AG04449 (cell line): Measurements from ENCODE around the gene IGSF21.

Source experiments
- CTCF ChIA-PET: fragments of 350-600 bp; formaldehyde crosslinking; extraction: SDS; loops from one replicate; lab custom pipeline; 2021; ENCODE audit warnings: antibody characterized with exemption; lab: Yijun Ruan, JAX
- POLR2A ChIA-PET: fragments of 400-600, 350-600 bp; formaldehyde crosslinking; extraction: SDS; loops from one replicate; lab custom pipeline; 2020; ENCODE audit warnings: antibody characterized with exemption, inconsistent platforms; lab: Yijun Ruan, JAX
- DNase-seq: peaks from one replicate; pipeline ENCODE4 v3.0.0-alpha.2; 2010; ENCODE audit warnings: low read depth, low spot score
- H3K4me3 ChIP-seq: 2 replicates; pipeline ENCODE4 v1.5.1; 2011; ENCODE audit warnings: low read depth, mild to moderate bottlenecking, control low read depth, low read length
- TF ChIP-seq, protein P1 (sequence below): IDR thresholded peaks from one replicate; pipeline ENCODE4 v1.5.1; 2011; ENCODE audit warnings: mild to moderate bottlenecking, moderate library complexity, low read length, control low read depth, inconsistent platforms; ENCODE audit not compliant: insufficient read depth; ENCODE audit errors: missing control alignments

IGSF21 gene

DNA sequence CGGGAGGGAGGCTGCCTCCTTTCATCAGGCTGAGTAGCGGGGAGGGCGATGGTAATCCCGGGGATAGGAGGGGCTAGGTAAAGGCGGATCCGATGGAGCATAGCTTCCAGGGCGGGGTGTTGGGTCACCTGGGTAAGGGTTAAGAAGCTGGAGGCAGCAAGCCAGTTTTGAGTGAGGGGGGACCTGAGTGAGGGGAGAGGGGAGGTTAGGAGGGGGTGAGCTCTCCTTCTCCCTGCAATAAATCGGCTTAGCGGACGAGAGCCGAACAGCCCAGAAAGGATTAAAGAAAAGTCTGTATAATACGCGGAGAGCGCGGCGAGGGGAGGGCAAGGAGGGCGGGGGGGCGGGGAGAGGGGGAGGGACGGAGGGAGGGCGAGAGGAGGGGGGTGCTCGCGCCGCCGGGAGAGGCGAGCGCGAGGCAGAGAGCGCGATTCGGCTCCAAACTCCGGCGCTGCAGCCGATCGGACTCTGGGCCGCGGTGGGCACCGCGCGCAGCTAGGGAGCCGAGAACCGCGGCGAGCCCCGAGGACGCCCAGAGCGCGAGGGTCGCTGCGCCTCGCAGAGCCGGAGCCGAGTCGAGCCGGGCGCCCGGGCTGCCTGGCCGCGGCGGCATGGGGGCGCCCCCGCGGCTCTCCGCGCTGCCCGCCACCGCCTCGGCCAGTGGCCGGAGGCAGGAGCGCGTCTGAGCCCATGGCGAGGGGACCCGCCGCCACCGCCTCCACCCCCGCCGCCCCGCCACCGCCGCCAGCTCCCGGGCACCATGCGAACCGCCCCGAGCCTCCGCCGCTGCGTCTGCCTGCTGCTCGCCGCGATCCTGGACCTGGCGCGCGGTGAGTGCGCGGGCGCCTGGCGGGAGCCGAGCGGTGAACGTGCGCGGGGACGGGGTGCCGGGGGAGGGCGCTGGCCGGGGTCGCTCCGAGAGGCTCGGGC, at the start of gene IGSF21:
TSS of gene IGSF21 (plus strand) at position 430 of the 930 bp plus-strand sequence. CDS start at position 761, 331 bp downstream.
- ChIA-PET POLR2A (no interaction called here), CTCF (interaction anchor here (1.3 kb wide), 1 partner anchor 11 kb away, joined by 4 read pairs; no protein-coding TSS in a partner anchor)
- H3K4me3 ChIP-seq: no peak within 1 kb of the TSS
- no peak for DNase-seq
- TF ChIP-seq, protein P1, sequence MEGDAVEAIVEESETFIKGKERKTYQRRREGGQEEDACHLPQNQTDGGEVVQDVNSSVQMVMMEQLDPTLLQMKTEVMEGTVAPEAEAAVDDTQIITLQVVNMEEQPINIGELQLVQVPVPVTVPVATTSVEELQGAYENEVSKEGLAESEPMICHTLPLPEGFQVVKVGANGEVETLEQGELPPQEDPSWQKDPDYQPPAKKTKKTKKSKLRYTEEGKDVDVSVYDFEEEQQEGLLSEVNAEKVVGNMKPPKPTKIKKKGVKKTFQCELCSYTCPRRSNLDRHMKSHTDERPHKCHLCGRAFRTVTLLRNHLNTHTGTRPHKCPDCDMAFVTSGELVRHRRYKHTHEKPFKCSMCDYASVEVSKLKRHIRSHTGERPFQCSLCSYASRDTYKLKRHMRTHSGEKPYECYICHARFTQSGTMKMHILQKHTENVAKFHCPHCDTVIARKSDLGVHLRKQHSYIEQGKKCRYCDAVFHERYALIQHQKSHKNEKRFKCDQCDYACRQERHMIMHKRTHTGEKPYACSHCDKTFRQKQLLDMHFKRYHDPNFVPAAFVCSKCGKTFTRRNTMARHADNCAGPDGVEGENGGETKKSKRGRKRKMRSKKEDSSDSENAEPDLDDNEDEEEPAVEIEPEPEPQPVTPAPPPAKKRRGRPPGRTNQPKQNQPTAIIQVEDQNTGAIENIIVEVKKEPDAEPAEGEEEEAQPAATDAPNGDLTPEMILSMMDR: no peak

DNA sequence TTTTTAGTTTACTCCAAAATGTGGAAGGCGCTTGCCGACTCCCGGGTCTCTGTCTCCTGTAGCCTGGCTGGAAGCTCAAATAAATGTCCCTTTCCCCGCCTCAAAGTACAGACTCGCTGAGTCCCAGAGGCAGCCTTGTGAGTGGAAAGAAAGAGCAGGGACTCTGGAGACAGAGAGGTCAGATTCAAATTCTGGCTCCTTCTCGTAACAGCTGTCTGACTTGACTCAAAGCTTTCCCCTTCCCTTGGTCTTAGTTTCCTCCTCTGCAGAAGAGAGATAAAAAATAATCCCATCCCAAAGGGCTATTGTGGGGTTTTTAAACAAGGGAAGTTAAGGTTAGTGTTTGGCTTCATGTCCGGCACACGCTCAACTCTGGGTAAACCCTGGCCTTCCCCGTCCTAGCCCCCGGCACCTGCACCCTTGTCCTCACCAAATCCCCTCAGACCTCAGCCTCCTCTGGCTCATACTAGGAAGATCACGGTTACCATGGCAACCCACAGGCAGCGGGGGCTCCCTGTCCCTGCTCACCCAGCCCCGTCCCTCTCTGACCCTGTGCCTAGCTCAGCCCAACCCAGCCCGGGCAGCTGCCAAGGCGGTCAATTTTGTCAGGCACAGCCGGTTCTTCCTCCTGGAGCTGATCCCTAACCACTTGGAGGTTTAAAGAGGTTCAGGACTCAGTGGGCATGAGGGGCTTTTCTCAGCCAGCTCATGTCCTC, 49.2 kb upstream of the IGSF21 start:
- DNase-seq: no peak
- CTCF ChIA-PET: no interaction called here
- POLR2A ChIA-PET: no interaction called here

DNA sequence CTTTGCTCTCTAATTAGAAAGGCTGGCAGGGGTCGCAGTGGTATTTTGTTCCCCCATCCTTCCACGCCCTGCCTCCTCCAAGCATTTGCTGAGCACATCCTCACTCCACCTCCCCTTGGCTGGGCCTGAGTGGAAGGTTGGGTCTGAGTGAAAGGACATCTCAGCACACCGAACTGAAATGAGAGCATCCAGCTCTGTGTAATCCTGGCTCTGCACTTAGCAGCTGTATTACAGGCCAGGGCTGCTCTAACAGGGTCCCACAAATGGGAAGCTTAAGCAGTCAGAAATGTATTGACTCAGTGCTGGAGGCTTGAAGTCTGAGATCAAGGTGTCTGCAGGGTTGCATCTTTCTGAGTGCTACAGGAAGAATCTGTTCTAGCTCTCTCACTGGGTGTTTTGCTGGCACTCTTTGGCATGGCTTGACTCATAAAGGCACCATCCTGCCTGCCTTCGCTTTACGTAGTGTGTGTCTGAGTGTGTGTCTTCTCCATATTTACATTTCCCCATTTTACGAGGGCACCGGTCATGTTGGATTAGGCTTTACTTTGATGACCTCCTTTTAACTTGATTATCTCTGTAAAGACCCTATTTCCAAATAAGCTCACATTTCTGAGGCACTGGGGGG, 48.5 kb upstream of the IGSF21 start:
- CTCF ChIA-PET: no interaction called here
- TF ChIP-seq, protein P1: no peak
- no peak overlapping the region for H3K4me3 ChIP-seq
- POLR2A ChIA-PET: no interaction called here
- DNase-seq: no peak

More for the DNA sequence above, 49.2 kb upstream of the IGSF21 start:
- H3K4me3 ChIP-seq: no peak overlapping the region
- TF ChIP-seq, protein P1: no peak

DNA sequence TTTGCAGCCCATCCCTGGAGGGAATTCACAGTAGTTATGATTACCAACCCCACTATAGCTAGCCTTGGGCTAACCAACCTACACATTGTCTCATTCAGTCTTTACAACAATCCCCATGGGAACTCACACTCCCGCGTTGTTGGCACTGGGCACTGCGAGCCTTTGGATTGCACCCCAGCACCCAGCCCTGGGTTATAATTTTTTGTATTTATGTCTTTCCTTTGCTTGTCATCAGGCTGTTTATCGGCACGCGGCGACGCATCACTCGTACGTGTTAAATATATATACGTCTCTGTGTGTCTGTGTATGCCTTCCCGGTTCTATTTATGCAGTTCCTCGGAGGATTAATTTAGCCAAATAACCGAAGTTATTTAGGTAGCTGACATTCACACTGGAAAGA, 47.2 kb upstream of the IGSF21 start:
- POLR2A ChIA-PET: no interaction called here
- CTCF ChIA-PET: no interaction called here
- DNase-seq: no peak
- TF ChIP-seq, protein P1: no peak
- H3K4me3 ChIP-seq: no peak overlapping the region

DNA sequence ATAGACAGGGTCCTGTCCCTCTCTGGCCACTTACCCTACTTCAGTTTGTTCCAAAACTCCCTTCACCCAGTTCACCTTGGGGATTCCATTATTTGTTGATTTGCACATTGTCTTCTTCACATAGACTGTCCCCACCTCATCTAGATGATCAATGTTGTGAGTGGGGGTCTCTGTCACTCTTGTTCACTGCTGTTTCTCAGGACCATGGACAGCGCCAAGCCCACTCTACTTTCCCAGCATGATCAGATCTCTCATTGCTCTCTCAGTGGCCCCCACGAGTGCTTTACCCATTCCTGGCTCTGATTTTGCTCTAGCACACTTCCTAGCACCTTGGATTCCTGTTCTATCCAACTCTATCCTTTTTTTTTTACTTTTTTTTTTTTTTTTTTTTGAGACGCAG, 45.4 kb upstream of the IGSF21 start:
- ChIA-PET CTCF (no interaction called here), POLR2A (no interaction called here)
- TF ChIP-seq, protein P1: no peak
- H3K4me3 ChIP-seq: no peak overlapping the region
- DNase-seq: no peak
